HG03565 (cell line): Measurements from ENCODE around the gene DPF3.

Experiments used
- ATAC-seq: cut with Tn5 transposase; IDR thresholded peaks from one replicate; pipeline ENCODE4 v1.9.1; 2021; ENCODE audit warnings: mild to moderate bottlenecking, moderate library complexity; ENCODE audit not compliant: unreplicated experiment

DPF3 gene

GRCh38 chr14:72652179-72652578 is 241.7 kb downstream of the DPF3 start:
- no peak for ATAC-seq

GRCh38 chr14:72651714-72652113 is 242.2 kb downstream of the DPF3 start:
- ATAC-seq, result no peak

GRCh38 chr14:72651081-72651480 is 242.8 kb downstream of the DPF3 start:
- ATAC-seq, result no peak

- no peak for ATAC-seq
These were observed 244.2 kb downstream of the DPF3 start for GRCh38 chr14:72649603-72650227.

GRCh38 chr14:72647782-72648181 is 246.1 kb downstream of the DPF3 start:
- ATAC-seq, result no peak

GRCh38 chr14:72646861-72647528 is 246.9 kb downstream of the DPF3 start:
- no peak for ATAC-seq

GRCh38 chr14:72645706-72646105 is 248.2 kb downstream of the DPF3 start:
- ATAC-seq, result no peak

GRCh38 chr14:72644758-72645489 is 249.0 kb downstream of the DPF3 start:
- no peak for ATAC-seq

GRCh38 chr14:72644038-72644437 is 249.9 kb downstream of the DPF3 start:
- ATAC-seq, result no peak

GRCh38 chr14:72643317-72643801 is 250.5 kb downstream of the DPF3 start:
- no peak for ATAC-seq

- no peak for ATAC-seq
These were observed 252.9 kb downstream of the DPF3 start for GRCh38 chr14:72640911-72641485.

GRCh38 chr14:72638021-72638420 is 255.9 kb downstream of the DPF3 start:
- no peak for ATAC-seq

- ATAC-seq, result no peak
These were observed 257.0 kb downstream of the DPF3 start for GRCh38 chr14:72636871-72637270.

- no peak for ATAC-seq
These were observed 257.8 kb downstream of the DPF3 start for GRCh38 chr14:72636094-72636493.

- no peak for ATAC-seq
These were observed 258.9 kb downstream of the DPF3 start for GRCh38 chr14:72634691-72635616.

- ATAC-seq, result no peak
These were observed 260.4 kb downstream of the DPF3 start for GRCh38 chr14:72633551-72633950.

- no peak for ATAC-seq
These were observed 261.2 kb downstream of the DPF3 start for GRCh38 chr14:72632727-72633126.

- no peak for ATAC-seq
These were observed 262.5 kb downstream of the DPF3 start for GRCh38 chr14:72631401-72631800.

- ATAC-seq, result no peak
These were observed 263.5 kb downstream of the DPF3 start for GRCh38 chr14:72630374-72630773.

GRCh38 chr14:72629534-72629933 is 264.4 kb downstream of the DPF3 start:
- no peak for ATAC-seq

GRCh38 chr14:72625689-72626088 is 268.2 kb downstream of the DPF3 start:
- no peak for ATAC-seq
